ENCODE results near the gene TMEM233.

DNA sequence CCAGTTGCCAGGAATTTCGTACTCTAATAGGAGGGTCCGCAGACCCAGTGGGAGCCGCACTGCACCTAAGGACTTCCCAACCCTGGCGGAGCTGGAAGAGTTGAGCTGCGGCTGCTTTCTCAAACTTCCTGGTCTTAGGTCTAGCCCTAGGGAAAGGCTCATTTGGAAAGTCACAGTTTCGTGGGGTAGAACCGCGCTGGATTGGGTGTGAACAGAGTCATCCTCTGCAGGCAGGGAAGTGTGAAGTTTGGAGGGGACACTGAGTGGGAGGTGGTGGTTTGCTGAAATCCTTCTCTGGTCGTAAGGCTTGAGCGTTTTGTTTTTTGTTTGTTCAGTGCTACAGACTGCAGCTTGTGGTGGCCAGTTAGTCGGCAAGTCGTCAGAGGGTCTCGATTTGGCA lies 93.2 kb downstream of the TMEM233 start:
- TF ChIP-seq, protein P1, sequence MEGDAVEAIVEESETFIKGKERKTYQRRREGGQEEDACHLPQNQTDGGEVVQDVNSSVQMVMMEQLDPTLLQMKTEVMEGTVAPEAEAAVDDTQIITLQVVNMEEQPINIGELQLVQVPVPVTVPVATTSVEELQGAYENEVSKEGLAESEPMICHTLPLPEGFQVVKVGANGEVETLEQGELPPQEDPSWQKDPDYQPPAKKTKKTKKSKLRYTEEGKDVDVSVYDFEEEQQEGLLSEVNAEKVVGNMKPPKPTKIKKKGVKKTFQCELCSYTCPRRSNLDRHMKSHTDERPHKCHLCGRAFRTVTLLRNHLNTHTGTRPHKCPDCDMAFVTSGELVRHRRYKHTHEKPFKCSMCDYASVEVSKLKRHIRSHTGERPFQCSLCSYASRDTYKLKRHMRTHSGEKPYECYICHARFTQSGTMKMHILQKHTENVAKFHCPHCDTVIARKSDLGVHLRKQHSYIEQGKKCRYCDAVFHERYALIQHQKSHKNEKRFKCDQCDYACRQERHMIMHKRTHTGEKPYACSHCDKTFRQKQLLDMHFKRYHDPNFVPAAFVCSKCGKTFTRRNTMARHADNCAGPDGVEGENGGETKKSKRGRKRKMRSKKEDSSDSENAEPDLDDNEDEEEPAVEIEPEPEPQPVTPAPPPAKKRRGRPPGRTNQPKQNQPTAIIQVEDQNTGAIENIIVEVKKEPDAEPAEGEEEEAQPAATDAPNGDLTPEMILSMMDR (conservative IDR thresholded peaks at IDR 0.05; ENCODE audit: low read depth in 2 of 2), result no peak
- TF ChIP-seq EZH2 (IDR thresholded peaks at IDR 0.05; ENCODE audit: low read depth, unreplicated experiment), result no peak
- no peak for TF ChIP-seq CREB1 (CRISPR knock-in tag; IDR thresholded peaks at IDR 0.05; ENCODE audit: low read depth)
- TF ChIP-seq POLR2AphosphoS5 (IDR thresholded peaks at IDR 0.05; ENCODE audit: low read depth), result no peak
- TF ChIP-seq, protein P2, sequence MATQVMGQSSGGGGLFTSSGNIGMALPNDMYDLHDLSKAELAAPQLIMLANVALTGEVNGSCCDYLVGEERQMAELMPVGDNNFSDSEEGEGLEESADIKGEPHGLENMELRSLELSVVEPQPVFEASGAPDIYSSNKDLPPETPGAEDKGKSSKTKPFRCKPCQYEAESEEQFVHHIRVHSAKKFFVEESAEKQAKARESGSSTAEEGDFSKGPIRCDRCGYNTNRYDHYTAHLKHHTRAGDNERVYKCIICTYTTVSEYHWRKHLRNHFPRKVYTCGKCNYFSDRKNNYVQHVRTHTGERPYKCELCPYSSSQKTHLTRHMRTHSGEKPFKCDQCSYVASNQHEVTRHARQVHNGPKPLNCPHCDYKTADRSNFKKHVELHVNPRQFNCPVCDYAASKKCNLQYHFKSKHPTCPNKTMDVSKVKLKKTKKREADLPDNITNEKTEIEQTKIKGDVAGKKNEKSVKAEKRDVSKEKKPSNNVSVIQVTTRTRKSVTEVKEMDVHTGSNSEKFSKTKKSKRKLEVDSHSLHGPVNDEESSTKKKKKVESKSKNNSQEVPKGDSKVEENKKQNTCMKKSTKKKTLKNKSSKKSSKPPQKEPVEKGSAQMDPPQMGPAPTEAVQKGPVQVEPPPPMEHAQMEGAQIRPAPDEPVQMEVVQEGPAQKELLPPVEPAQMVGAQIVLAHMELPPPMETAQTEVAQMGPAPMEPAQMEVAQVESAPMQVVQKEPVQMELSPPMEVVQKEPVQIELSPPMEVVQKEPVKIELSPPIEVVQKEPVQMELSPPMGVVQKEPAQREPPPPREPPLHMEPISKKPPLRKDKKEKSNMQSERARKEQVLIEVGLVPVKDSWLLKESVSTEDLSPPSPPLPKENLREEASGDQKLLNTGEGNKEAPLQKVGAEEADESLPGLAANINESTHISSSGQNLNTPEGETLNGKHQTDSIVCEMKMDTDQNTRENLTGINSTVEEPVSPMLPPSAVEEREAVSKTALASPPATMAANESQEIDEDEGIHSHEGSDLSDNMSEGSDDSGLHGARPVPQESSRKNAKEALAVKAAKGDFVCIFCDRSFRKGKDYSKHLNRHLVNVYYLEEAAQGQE (IDR thresholded peaks at IDR 0.05; ENCODE audit: unreplicated experiment), result no peak
- no peak for TF ChIP-seq EZH2phosphoT487 (IDR thresholded peaks at IDR 0.05; ENCODE audit: unreplicated experiment)
- TF ChIP-seq JUNB (IDR thresholded peaks at IDR 0.05; ENCODE audit: unreplicated experiment), result no peak
- TF ChIP-seq, protein P3, sequence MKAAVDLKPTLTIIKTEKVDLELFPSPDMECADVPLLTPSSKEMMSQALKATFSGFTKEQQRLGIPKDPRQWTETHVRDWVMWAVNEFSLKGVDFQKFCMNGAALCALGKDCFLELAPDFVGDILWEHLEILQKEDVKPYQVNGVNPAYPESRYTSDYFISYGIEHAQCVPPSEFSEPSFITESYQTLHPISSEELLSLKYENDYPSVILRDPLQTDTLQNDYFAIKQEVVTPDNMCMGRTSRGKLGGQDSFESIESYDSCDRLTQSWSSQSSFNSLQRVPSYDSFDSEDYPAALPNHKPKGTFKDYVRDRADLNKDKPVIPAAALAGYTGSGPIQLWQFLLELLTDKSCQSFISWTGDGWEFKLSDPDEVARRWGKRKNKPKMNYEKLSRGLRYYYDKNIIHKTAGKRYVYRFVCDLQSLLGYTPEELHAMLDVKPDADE (IDR thresholded peaks at IDR 0.05), result no peak
- TF ChIP-seq, protein P4, sequence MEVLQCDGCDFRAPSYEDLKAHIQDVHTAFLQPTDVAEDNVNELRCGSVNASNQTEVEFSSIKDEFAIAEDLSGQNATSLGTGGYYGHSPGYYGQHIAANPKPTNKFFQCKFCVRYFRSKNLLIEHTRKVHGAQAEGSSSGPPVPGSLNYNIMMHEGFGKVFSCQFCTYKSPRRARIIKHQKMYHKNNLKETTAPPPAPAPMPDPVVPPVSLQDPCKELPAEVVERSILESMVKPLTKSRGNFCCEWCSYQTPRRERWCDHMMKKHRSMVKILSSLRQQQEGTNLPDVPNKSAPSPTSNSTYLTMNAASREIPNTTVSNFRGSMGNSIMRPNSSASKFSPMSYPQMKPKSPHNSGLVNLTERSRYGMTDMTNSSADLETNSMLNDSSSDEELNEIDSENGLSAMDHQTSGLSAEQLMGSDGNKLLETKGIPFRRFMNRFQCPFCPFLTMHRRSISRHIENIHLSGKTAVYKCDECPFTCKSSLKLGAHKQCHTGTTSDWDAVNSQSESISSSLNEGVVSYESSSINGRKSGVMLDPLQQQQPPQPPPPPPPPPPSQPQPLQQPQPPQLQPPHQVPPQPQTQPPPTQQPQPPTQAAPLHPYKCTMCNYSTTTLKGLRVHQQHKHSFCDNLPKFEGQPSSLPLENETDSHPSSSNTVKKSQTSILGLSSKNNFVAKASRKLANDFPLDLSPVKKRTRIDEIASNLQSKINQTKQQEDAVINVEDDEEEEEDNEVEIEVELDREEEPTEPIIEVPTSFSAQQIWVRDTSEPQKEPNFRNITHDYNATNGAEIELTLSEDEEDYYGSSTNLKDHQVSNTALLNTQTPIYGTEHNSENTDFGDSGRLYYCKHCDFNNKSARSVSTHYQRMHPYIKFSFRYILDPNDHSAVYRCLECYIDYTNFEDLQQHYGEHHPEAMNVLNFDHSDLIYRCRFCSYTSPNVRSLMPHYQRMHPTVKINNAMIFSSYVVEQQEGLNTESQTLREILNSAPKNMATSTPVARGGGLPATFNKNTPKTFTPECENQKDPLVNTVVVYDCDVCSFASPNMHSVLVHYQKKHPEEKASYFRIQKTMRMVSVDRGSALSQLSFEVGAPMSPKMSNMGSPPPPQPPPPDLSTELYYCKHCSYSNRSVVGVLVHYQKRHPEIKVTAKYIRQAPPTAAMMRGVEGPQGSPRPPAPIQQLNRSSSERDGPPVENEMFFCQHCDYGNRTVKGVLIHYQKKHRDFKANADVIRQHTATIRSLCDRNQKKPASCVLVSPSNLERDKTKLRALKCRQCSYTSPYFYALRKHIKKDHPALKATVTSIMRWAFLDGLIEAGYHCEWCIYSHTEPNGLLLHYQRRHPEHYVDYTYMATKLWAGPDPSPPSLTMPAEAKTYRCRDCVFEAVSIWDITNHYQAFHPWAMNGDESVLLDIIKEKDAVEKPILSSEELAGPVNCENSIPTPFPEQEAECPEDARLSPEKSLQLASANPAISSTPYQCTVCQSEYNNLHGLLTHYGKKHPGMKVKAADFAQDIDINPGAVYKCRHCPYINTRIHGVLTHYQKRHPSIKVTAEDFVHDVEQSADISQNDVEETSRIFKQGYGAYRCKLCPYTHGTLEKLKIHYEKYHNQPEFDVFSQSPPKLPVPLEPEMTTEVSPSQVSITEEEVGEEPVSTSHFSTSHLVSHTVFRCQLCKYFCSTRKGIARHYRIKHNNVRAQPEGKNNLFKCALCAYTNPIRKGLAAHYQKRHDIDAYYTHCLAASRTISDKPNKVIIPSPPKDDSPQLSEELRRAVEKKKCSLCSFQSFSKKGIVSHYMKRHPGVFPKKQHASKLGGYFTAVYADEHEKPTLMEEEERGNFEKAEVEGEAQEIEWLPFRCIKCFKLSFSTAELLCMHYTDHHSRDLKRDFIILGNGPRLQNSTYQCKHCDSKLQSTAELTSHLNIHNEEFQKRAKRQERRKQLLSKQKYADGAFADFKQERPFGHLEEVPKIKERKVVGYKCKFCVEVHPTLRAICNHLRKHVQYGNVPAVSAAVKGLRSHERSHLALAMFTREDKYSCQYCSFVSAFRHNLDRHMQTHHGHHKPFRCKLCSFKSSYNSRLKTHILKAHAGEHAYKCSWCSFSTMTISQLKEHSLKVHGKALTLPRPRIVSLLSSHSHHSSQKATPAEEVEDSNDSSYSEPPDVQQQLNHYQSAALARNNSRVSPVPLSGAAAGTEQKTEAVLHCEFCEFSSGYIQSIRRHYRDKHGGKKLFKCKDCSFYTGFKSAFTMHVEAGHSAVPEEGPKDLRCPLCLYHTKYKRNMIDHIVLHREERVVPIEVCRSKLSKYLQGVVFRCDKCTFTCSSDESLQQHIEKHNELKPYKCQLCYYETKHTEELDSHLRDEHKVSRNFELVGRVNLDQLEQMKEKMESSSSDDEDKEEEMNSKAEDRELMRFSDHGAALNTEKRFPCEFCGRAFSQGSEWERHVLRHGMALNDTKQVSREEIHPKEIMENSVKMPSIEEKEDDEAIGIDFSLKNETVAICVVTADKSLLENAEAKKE (CRISPR knock-in tag; IDR thresholded peaks at IDR 0.05), result no peak
- no peak for TF ChIP-seq ZNF331 (CRISPR knock-in tag; IDR thresholded peaks at IDR 0.05; ENCODE audit: low read depth)

Measured in GM23338 (cell line).